HEK293 (cell line): ENCODE measurements around the gene TNS3.

ENCODE experiments used
- BCL11A ChIP-seq: fragments of 450-650 bp; formaldehyde crosslinking; IDR thresholded peaks from 2 replicates; pipeline ENCODE4 v1.5.1; 2016; ENCODE audit warnings: low read depth, missing biosample characterization, missing genetic modification characterization
- GLI4 ChIP-seq: fragments of 450-650 bp; formaldehyde crosslinking; IDR thresholded peaks from 2 replicates; pipeline ENCODE4 v1.5.1; 2016; ENCODE audit warnings: missing biosample characterization, missing genetic modification characterization
- KLF10 ChIP-seq: fragments of 450-650 bp; IDR thresholded peaks from 2 replicates; pipeline ENCODE4 v1.5.1; 2018; ENCODE audit warnings: missing biosample characterization, mild to moderate bottlenecking, missing genetic modification characterization
- SETDB1 ChIP-seq: IDR thresholded peaks from one replicate; pipeline ENCODE4 v1.6.1; 2017; ENCODE audit warnings: mild to moderate bottlenecking, low read length, moderate library complexity, mixed read lengths; ENCODE audit not compliant: insufficient read length
- YY1 ChIP-seq: fragments of 450-650 bp; formaldehyde crosslinking; IDR thresholded peaks from 2 replicates; pipeline ENCODE4 v1.5.1; 2018; ENCODE audit warnings: missing biosample characterization, missing genetic modification characterization
- ZNF211 ChIP-seq: fragments of 450-650 bp; formaldehyde crosslinking; IDR thresholded peaks from 2 replicates; pipeline ENCODE4 v1.5.1; 2016; ENCODE audit warnings: low read depth, missing biosample characterization, missing genetic modification characterization
- ZNF335 ChIP-seq: fragments of 450-650 bp; formaldehyde crosslinking; conservative IDR thresholded peaks from 2 replicates; pipeline ENCODE4 v1.5.1; 2016; ENCODE audit warnings: missing biosample characterization, missing genetic modification characterization
- ZNF76 ChIP-seq: fragments of 450-650 bp; formaldehyde crosslinking; IDR thresholded peaks from 2 replicates; pipeline ENCODE4; 2016; ENCODE audit warnings: low read depth, missing biosample characterization, missing genetic modification characterization, borderline replicate concordance
- ZSCAN16 ChIP-seq: fragments of 450-650 bp; formaldehyde crosslinking; IDR thresholded peaks from 2 replicates; pipeline ENCODE4 v1.5.1; 2016; ENCODE audit warnings: missing biosample characterization, missing genetic modification characterization
- TF ChIP-seq, protein P1 (sequence below): fragments of 450-650 bp; formaldehyde crosslinking; IDR thresholded peaks from 2 replicates; pipeline ENCODE4 v1.5.1; 2016; ENCODE audit warnings: missing biosample characterization, missing genetic modification characterization
- TF ChIP-seq, protein P2 (sequence below): fragments of 450-650 bp; formaldehyde crosslinking; IDR thresholded peaks from 2 replicates; pipeline ENCODE4 v1.5.1; 2016; ENCODE audit warnings: missing biosample characterization, missing genetic modification characterization
- TF ChIP-seq, protein P3 (sequence below): IDR thresholded peaks from 2 replicates; pipeline ENCODE4 v1.6.1; 2011; ENCODE audit warnings: mild to moderate bottlenecking, low read depth, low read length, borderline replicate concordance

DNA sequence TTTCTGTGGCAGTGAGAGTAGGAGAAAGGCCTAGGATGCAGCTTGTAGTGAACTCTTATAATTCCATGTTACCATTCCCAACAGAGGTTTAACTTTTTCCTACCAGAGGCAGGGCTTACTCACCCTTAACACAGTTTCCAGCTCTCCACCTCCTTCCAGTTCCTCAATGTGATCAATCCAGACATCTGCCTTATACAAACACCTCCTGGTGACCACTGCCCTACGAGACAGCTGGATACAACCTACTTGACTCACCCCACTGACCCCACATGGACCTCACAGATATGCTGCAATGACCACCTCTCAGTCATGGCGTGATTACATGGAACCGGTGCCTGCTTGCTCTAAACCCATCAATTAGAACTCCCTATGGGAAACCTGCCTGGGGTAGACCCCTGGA lies 326.5 kb downstream of the TNS3 start:
- TF ChIP-seq, protein P1, sequence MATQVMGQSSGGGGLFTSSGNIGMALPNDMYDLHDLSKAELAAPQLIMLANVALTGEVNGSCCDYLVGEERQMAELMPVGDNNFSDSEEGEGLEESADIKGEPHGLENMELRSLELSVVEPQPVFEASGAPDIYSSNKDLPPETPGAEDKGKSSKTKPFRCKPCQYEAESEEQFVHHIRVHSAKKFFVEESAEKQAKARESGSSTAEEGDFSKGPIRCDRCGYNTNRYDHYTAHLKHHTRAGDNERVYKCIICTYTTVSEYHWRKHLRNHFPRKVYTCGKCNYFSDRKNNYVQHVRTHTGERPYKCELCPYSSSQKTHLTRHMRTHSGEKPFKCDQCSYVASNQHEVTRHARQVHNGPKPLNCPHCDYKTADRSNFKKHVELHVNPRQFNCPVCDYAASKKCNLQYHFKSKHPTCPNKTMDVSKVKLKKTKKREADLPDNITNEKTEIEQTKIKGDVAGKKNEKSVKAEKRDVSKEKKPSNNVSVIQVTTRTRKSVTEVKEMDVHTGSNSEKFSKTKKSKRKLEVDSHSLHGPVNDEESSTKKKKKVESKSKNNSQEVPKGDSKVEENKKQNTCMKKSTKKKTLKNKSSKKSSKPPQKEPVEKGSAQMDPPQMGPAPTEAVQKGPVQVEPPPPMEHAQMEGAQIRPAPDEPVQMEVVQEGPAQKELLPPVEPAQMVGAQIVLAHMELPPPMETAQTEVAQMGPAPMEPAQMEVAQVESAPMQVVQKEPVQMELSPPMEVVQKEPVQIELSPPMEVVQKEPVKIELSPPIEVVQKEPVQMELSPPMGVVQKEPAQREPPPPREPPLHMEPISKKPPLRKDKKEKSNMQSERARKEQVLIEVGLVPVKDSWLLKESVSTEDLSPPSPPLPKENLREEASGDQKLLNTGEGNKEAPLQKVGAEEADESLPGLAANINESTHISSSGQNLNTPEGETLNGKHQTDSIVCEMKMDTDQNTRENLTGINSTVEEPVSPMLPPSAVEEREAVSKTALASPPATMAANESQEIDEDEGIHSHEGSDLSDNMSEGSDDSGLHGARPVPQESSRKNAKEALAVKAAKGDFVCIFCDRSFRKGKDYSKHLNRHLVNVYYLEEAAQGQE (tag by site-specific recombination), result no peak
- TF ChIP-seq GLI4 (no peak), ZNF76 (tag by site-specific recombination) (no peak), KLF10 (tag by site-specific recombination) (no peak), ZNF211 (no peak), ZSCAN16 (tag by site-specific recombination) (no peak), ZNF335 (tag by site-specific recombination) (no peak), SETDB1 (no peak), BCL11A (tag by site-specific recombination) (no peak), YY1 (tag by site-specific recombination) (no peak)
- TF ChIP-seq, protein P2, sequence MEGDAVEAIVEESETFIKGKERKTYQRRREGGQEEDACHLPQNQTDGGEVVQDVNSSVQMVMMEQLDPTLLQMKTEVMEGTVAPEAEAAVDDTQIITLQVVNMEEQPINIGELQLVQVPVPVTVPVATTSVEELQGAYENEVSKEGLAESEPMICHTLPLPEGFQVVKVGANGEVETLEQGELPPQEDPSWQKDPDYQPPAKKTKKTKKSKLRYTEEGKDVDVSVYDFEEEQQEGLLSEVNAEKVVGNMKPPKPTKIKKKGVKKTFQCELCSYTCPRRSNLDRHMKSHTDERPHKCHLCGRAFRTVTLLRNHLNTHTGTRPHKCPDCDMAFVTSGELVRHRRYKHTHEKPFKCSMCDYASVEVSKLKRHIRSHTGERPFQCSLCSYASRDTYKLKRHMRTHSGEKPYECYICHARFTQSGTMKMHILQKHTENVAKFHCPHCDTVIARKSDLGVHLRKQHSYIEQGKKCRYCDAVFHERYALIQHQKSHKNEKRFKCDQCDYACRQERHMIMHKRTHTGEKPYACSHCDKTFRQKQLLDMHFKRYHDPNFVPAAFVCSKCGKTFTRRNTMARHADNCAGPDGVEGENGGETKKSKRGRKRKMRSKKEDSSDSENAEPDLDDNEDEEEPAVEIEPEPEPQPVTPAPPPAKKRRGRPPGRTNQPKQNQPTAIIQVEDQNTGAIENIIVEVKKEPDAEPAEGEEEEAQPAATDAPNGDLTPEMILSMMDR (tag by site-specific recombination), result no peak
- TF ChIP-seq, protein P3, sequence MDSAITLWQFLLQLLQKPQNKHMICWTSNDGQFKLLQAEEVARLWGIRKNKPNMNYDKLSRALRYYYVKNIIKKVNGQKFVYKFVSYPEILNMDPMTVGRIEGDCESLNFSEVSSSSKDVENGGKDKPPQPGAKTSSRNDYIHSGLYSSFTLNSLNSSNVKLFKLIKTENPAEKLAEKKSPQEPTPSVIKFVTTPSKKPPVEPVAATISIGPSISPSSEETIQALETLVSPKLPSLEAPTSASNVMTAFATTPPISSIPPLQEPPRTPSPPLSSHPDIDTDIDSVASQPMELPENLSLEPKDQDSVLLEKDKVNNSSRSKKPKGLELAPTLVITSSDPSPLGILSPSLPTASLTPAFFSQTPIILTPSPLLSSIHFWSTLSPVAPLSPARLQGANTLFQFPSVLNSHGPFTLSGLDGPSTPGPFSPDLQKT, result no peak
